ENCODE data around the gene TCTN1. TPM values are rescaled to one million over a fixed set of nuclear protein-coding genes. Genes with fewer than 3 reads are reported as not detected.

Gene TCTN1
- total and polyA plus RNA-seq, 2 of the 8 experiments (the other 6 are each of a cell fraction or from before 2014, with no cell fraction given), result 14.7 to 16.4 TPM

GRCh38 chr12:110694330-110694901, 80.5 kb downstream of the TCTN1 start (continued):
- TF ChIP-seq SIN3A (conservative IDR thresholded peaks at IDR 0.05 in 1 of 2, IDR thresholded peaks at IDR 0.05 in 1 of 2; ENCODE audit: low read depth in 1 of 2, low read length in 2 of 2) (no peak), CHD1 (IDR thresholded peaks at IDR 0.05; ENCODE audit: low read depth, low read length) (no peak), CTCF (IDR thresholded peaks at IDR 0.05; ENCODE audit: control extremely low read depth in 1 of 3, insufficient read depth in 1 of 3, low read depth in 1 of 3, low read length in 3 of 3) (no peak), TAF1 (IDR thresholded peaks at IDR 0.05; ENCODE audit: low read depth, low read length) (no peak), BCL11A (IDR thresholded peaks at IDR 0.05; ENCODE audit: low read depth in 2 of 2, low read length in 2 of 2) (no peak), ZNF274 (IDR thresholded peaks at IDR 0.05; ENCODE audit: borderline replicate concordance, extremely low read depth, low read length) (no peak)

Data from H1 (cell line).